H1 (cell line): ENCODE data around the gene SURF4. TPM values are rescaled to one million over a fixed set of nuclear protein-coding genes. Genes with fewer than 3 reads are reported as not detected.

ENCODE experiments used
- CTCF ChIA-PET: fragments of 300-600 bp; sonication (Branson Sonifier 250); formaldehyde crosslinking; loops from one replicate; lab custom pipeline; 2021; ENCODE audit not compliant: partially characterized antibody; lab: Charles Lee
- POLR2A ChIA-PET: fragments of 300-600 bp; sonication (Branson Sonifier 250); formaldehyde crosslinking; loops from one replicate; lab custom pipeline; 2021; ENCODE audit warnings: inconsistent platforms; ENCODE audit not compliant: partially characterized antibody; lab: Charles Lee
- DNase-seq, 2 experiments: peaks; one replicate each; pipeline versions ENCODE4 v3.0.0 to v3.0.0-alpha.2; 2010 to 2022; ENCODE audit warnings: low spot score in 2 of 2, low read depth in 1 of 2, mixed read lengths in 1 of 2
- FAIRE-seq: peaks from 2 replicates; lab custom pipeline; 2011; peaks lifted over from hg19 to GRCh38; lab: Jason Lieb, UNC
- H2AFZ ChIP-seq: 2 replicates; pipeline ENCODE4 v1.8.1; 2012; ENCODE audit warnings: low read length, inconsistent platforms
- H2AK5ac ChIP-seq: 2 replicates; pipeline ENCODE4 v1.6.1; 2013; ENCODE audit warnings: low read depth, low read length
- H2BK120ac ChIP-seq: replicated peaks from 2 replicates; pipeline ENCODE3; 2013; ENCODE audit warnings: low read depth, low read length, inconsistent platforms
- H2BK12ac ChIP-seq: 2 replicates; pipeline ENCODE4 v1.6.1; 2013; ENCODE audit warnings: low read depth, low read length
- H2BK15ac ChIP-seq: 2 replicates; pipeline ENCODE4 v1.6.1; 2013; ENCODE audit warnings: low read length
- H2BK20ac ChIP-seq: 2 replicates; pipeline ENCODE4 v1.6.1; 2013; ENCODE audit warnings: low read length
- H2BK5ac ChIP-seq: 2 replicates; pipeline ENCODE4 v1.6.1; 2013; ENCODE audit warnings: low read depth, low read length
- H3K14ac ChIP-seq: 2 replicates; pipeline ENCODE4 v1.6.1; 2013; ENCODE audit warnings: inconsistent platforms; ENCODE audit not compliant: insufficient read length
- H3K18ac ChIP-seq: 2 replicates; pipeline ENCODE4 v1.6.1; 2013; ENCODE audit warnings: low read length; ENCODE audit errors: extremely low read depth
- H3K23ac ChIP-seq: 2 replicates; pipeline ENCODE4 v1.6.1; 2013; ENCODE audit warnings: inconsistent platforms; ENCODE audit not compliant: insufficient read length
- H3K23me2 ChIP-seq: 2 replicates; pipeline ENCODE4 v1.6.1; 2013; ENCODE audit warnings: low read depth, low read length
- H3K27ac ChIP-seq: 2 replicates; pipeline ENCODE4 v1.6.1; 2011; ENCODE audit warnings: low read depth, low read length, inconsistent platforms
- H3K27me3 ChIP-seq, 4 experiments: replicated peaks in 1 of 4; 1 replicate in 1 of 4; 2 replicates in 3 of 4; pipeline versions ENCODE4 v1.6.1 to v1.8.1; 2011 to 2013; ENCODE audit warnings: low read length in 3 of 4, mild to moderate bottlenecking in 3 of 4, inconsistent platforms in 2 of 4, mixed read lengths in 2 of 4, moderate library complexity in 1 of 4; ENCODE audit not compliant: control insufficient read depth in 3 of 4, insufficient read depth in 3 of 4; ENCODE audit errors: extremely low read depth in 1 of 4
- H3K36me3 ChIP-seq, 4 experiments: 2 replicates each; pipeline versions ENCODE4 v1.6.1 to v1.8.1; 2011 to 2013; ENCODE audit warnings: mild to moderate bottlenecking in 4 of 4, low read length in 3 of 4, moderate library complexity in 2 of 4, control low read depth in 1 of 4, inconsistent platforms in 1 of 4; ENCODE audit not compliant: insufficient read depth in 4 of 4, control insufficient read depth in 2 of 4
- H3K4ac ChIP-seq: replicated peaks from 2 replicates; pipeline ENCODE3; 2013; ENCODE audit warnings: low read length, low read depth, mixed read lengths, inconsistent platforms; ENCODE audit not compliant: insufficient read length
- H3K4me1 ChIP-seq, 4 experiments: replicated peaks in 1 of 4; 1 replicate in 1 of 4; 2 replicates in 3 of 4; pipeline versions ENCODE4 v1.6.1 to v1.8.1; 2011 to 2013; ENCODE audit warnings: low read length in 3 of 4, inconsistent platforms in 2 of 4, mixed read lengths in 1 of 4; ENCODE audit not compliant: insufficient read depth in 4 of 4, control insufficient read depth in 3 of 4
- H3K4me2 ChIP-seq, 2 experiments: 2 replicates each; pipeline versions ENCODE4 v1.6.1 to v1.8.1; 2011 to 2013; ENCODE audit warnings: low read depth in 2 of 2, low read length in 2 of 2, control low read depth in 1 of 2, inconsistent platforms in 1 of 2, mild to moderate bottlenecking in 1 of 2; ENCODE audit not compliant: insufficient read depth in 1 of 2
- H3K4me3 ChIP-seq, 4 experiments: fragments of 200-600, 300-600 bp in 1 of 4; sonication (generic), shearing (Covaris generic), sonication (Bioruptor Twin) in 1 of 4; 2 replicates each; pipeline versions ENCODE4 v1.5.1 to v1.8.1; 2011 to 2016; ENCODE audit warnings: low read length in 4 of 4, low read depth in 3 of 4, control low read depth in 2 of 4, inconsistent platforms in 2 of 4, mild to moderate bottlenecking in 2 of 4, mixed read lengths in 1 of 4, moderate library complexity in 1 of 4; ENCODE audit not compliant: insufficient read depth in 2 of 4; ENCODE audit errors: extremely low read depth in 1 of 4
- H3K56ac ChIP-seq: replicated peaks from 2 replicates; pipeline ENCODE3; 2013; ENCODE audit warnings: low read depth, mild to moderate bottlenecking, mixed read lengths, low read length, inconsistent platforms; ENCODE audit not compliant: insufficient read length
- H3K79me1 ChIP-seq: 2 replicates; pipeline ENCODE4 v1.6.1; 2013; ENCODE audit warnings: low read depth, low read length, control low read depth
- H3K79me2 ChIP-seq, 2 experiments: 2 replicates each; pipeline versions ENCODE4 v1.6.1 to v1.8.1; 2012 to 2013; ENCODE audit warnings: low read length in 2 of 2, mild to moderate bottlenecking in 2 of 2, inconsistent platforms in 1 of 2; ENCODE audit not compliant: insufficient read depth in 2 of 2, control insufficient read depth in 1 of 2
- H3K9ac ChIP-seq, 4 experiments: replicated peaks in 1 of 4; 1 replicate in 1 of 4; 2 replicates in 3 of 4; pipeline versions ENCODE4 v1.6.1 to v1.8.1; 2011 to 2013; ENCODE audit warnings: low read depth in 3 of 4, low read length in 3 of 4, control low read depth in 2 of 4, mild to moderate bottlenecking in 2 of 4, moderate library complexity in 2 of 4, inconsistent platforms in 1 of 4; ENCODE audit errors: extremely low read depth in 1 of 4
- H3K9me3 ChIP-seq, 2 experiments: 2 replicates each; pipeline versions ENCODE4 v1.6.1 to v1.8.1; 2012 to 2013; ENCODE audit warnings: mild to moderate bottlenecking in 2 of 2, moderate library complexity in 2 of 2, control low read depth in 1 of 2, inconsistent platforms in 1 of 2, low read depth in 1 of 2, low read length in 1 of 2, mixed read lengths in 1 of 2; ENCODE audit not compliant: insufficient read depth in 2 of 2
- H4K20me1 ChIP-seq, 2 experiments: replicated peaks in 1 of 2; 2 replicates each; pipeline versions ENCODE3 to v1.8.1; 2011 to 2013; ENCODE audit warnings: inconsistent platforms in 2 of 2, low read length in 2 of 2, mild to moderate bottlenecking in 1 of 2; ENCODE audit not compliant: insufficient read depth in 2 of 2, control insufficient read depth in 1 of 2
- H4K5ac ChIP-seq: 2 replicates; pipeline ENCODE4 v1.6.1; 2013; ENCODE audit warnings: low read length, low read depth, mixed read lengths, inconsistent platforms; ENCODE audit not compliant: insufficient read length
- H4K8ac ChIP-seq: 2 replicates; pipeline ENCODE4 v1.8.0; 2013; ENCODE audit warnings: mild to moderate bottlenecking, moderate library complexity, low read length, inconsistent platforms; ENCODE audit not compliant: insufficient read depth; ENCODE audit errors: extremely low read depth
- H4K91ac ChIP-seq: replicated peaks from 2 replicates; pipeline ENCODE3; 2013; ENCODE audit warnings: low read length, mixed read lengths, inconsistent platforms; ENCODE audit not compliant: insufficient read length
- CHD1 ChIP-seq: IDR thresholded peaks from 2 replicates; pipeline ENCODE4 v1.6.1; 2012; ENCODE audit warnings: low read depth, low read length, improper control_type of control experiment
- CREB1 ChIP-seq: IDR thresholded peaks from 2 replicates; pipeline ENCODE4 v1.6.1; 2012; ENCODE audit warnings: inconsistent platforms
- EZH2 ChIP-seq: fragments of 200-600 bp; sonication (generic); IDR thresholded peaks from 2 replicates; pipeline ENCODE4 v1.7.1; 2012; ENCODE audit warnings: low read depth, mild to moderate bottlenecking, moderate library complexity, low read length, inconsistent platforms; ENCODE audit not compliant: severe bottlenecking
- GABPA ChIP-seq: IDR thresholded peaks from 2 replicates; pipeline ENCODE4 v1.6.1; 2011; ENCODE audit warnings: mild to moderate bottlenecking, low read length, moderate library complexity, borderline replicate concordance; ENCODE audit not compliant: insufficient read depth
- MAFK ChIP-seq: IDR thresholded peaks from 2 replicates; pipeline ENCODE4 v1.6.1; 2012; ENCODE audit warnings: low read depth, mild to moderate bottlenecking, improper control_type of control experiment, low read length
- PHF8 ChIP-seq: fragments of 200-600 bp; sonication (generic); conservative IDR thresholded peaks from 2 replicates; pipeline ENCODE4 v1.7.1; 2012; ENCODE audit warnings: low read depth, mild to moderate bottlenecking, inconsistent platforms, low read length, moderate library complexity
- TEAD4 ChIP-seq: IDR thresholded peaks from 2 replicates; pipeline ENCODE4 v1.6.1; 2012; ENCODE audit warnings: low read depth, low read length, inconsistent platforms, mixed read lengths
- WGBS, 2 experiments: shearing (Covaris generic) in 1 of 2; methylation state at CpG; one replicate each; pipeline versions ENCODE4 v1.1.6 to v1.1.7; 2013 to 2015; ENCODE audit warnings: low lambda C conversion rate in 2 of 2, mixed read lengths in 2 of 2, inconsistent platforms in 1 of 2, low coverage in 1 of 2, missing lambda C conversion rate in 1 of 2; ENCODE audit not compliant: insufficient replicate concordance in 2 of 2, insufficient coverage in 1 of 2, insufficient read length in 1 of 2; ENCODE audit errors: extremely low coverage in 1 of 2, missing lambda C conversion rate in 1 of 2; 5-methylcytosine and 5-hydroxymethylcytosine counted together
- polyA plus RNA-seq, 7 experiments: library from polyadenylated mRNA; depleted of rRNA in 3 of 7; stranded (reverse) in 5 of 7; unstranded in 2 of 7; fragments of >200 nt in 5 of 7; fragments of 200-250 nt in 2 of 7; gene quantifications; 1 replicate in 5 of 7; 2 replicates in 1 of 7; 4 replicates in 1 of 7; pipeline versions ENCODE4 v1.2.1 to v1.2.3, GENCODE V29; 2011 to 2013; ENCODE audit warnings: missing spikeins in 2 of 7, mixed read lengths in 2 of 7
- total RNA-seq: library from RNA; stranded (reverse); fragmentation: NEBNext Ultra II Directional; extraction: Animal tissue kit (Norgen Biotek cat#: 25700); gene quantifications from 2 replicates; pipeline ENCODE4 v1.2.1, GENCODE V29; 2021

SURF4 gene
- total and polyA plus RNA-seq, 2 of the 8 experiments (the other 6 are each of a cell fraction or from before 2014, with no cell fraction given), result 176 to 182 TPM

DNA sequence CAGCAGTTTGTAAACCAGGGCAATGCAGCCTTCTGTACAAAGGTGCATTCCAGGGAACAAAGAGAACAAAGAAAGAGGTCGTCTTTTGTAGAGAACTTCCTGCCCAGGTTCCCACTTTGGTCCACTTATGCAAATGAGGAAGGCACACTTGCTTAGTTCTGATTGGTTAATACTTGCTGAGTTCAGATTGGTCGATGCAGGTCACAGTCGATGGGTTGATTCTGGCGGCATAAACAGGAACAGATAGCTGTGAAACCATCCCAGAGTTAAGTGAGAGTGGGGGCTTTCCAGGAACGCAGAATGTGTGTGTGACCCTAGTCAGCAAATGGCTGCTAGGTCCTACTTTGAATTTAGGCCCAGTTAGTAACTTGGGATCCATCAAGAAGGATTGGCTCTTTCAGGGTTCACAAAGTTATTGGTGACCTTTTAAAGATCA lies 44.5 kb upstream of the SURF4 start:
- peaks cover 0 to 6% (median 0%) of the 10 kb centered on the region in 4 experiments; a peak in 2 of 8 replicates for H3K36me3 ChIP-seq
- H3K14ac ChIP-seq, result no peak overlapping the region
- no peak overlapping the region for H2BK5ac ChIP-seq
- no peak overlapping the region for H4K91ac ChIP-seq
- H2BK20ac ChIP-seq, result no peak overlapping the region
- no peak overlapping the region for H2AFZ ChIP-seq
- H2BK12ac ChIP-seq, result 0 out of 2 replicates have a peak overlapping the region, but pooled peaks have one; percentile 50
- DNase-seq (no peak), FAIRE-seq (no peak)
- no peak overlapping the region; a peak in 1 of 4 replicates for H3K4me2 ChIP-seq
- H3K4ac ChIP-seq, result no peak overlapping the region
- H3K9ac ChIP-seq, result no peak overlapping the region
- peaks cover 0 to 5% of the 10 kb centered on the region in 2 experiments for H4K20me1 ChIP-seq
- peaks cover 0 to 20% (median 5%) of the 10 kb centered on the region in 4 experiments; a peak in 4 of 7 replicates for H3K4me1 ChIP-seq
- H3K56ac ChIP-seq, result no peak overlapping the region
- no peak overlapping the region for H3K4me3 ChIP-seq
- H2BK120ac ChIP-seq, result peak overlapping the region; percentile 21
- H3K9me3 ChIP-seq, result no peaks in the 10 kb centered on the region
- no peaks in the 10 kb centered on the region; a peak in 1 of 7 replicates for H3K27me3 ChIP-seq
- no peak overlapping the region for H4K5ac ChIP-seq
- no peak overlapping the region for H2BK15ac ChIP-seq
- peak overlapping the region; percentile 95; the same call in 1 of the 2 replicates for H2AK5ac ChIP-seq
- no peak overlapping the region for H4K8ac ChIP-seq
- H3K27ac ChIP-seq, result no peak overlapping the region
- H3K23ac ChIP-seq, result no peak overlapping the region
- H3K79me1 ChIP-seq, result peaks cover 11% of the 10 kb centered on the region
- peaks cover 0 to 22% of the 10 kb centered on the region in 2 experiments; a peak in 2 of 4 replicates for H3K79me2 ChIP-seq
- CTCF ChIA-PET, result interaction anchor here (1.2 to 3.7 kb wide), 5 partner anchors 11 to 61 kb away, joined by 3 to 16 read pairs (median 4); no protein-coding TSS in a partner anchor
- no peak for TF ChIP-seq CHD1
- no peak for TF ChIP-seq CREB1
- 0 out of 2 replicates have a peak, but pooled peaks have one; percentile 26 for TF ChIP-seq TEAD4
- TF ChIP-seq GABPA, result no peak
- TF ChIP-seq MAFK, result no peak
- TF ChIP-seq PHF8, result no peak
- TF ChIP-seq EZH2, result no peak
- 86% methylated on average over 5 of the region's 5 CpGs; no CpG with 5 or more reads in 1 of the 2 experiments for WGBS, 2 experiments
- peaks cover 4% of the 10 kb centered on the region for H3K23me2 ChIP-seq
- H3K18ac ChIP-seq, result no peak overlapping the region
- POLR2A ChIA-PET, result no interaction called here
